HG02970 (cell line): ENCODE data around the gene THBD.

Source experiments
- ATAC-seq: cut with Tn5 transposase; IDR thresholded peaks from one replicate; pipeline ENCODE4 v1.9.1; 2021; ENCODE audit warnings: mild to moderate bottlenecking, moderate library complexity, moderate number of reproducible peaks; ENCODE audit not compliant: unreplicated experiment, low FRiP score

THBD gene

GRCh38 chr20:23063168-23063567 is 13.7 kb upstream of the THBD start:
- ATAC-seq: no peak

GRCh38 chr20:23062632-23063031 is 13.2 kb upstream of the THBD start:
- no peak for ATAC-seq

GRCh38 chr20:23061734-23062561 is 12.5 kb upstream of the THBD start:
- no peak for ATAC-seq

- no peak for ATAC-seq
These were observed 11.8 kb upstream of the THBD start for GRCh38 chr20:23061262-23061661.

GRCh38 chr20:23060629-23061028 is 11.2 kb upstream of the THBD start:
- ATAC-seq: no peak

- ATAC-seq: no peak
These were observed 10.4 kb upstream of the THBD start for GRCh38 chr20:23059846-23060245.

- no peak for ATAC-seq
These were observed 9.5 kb upstream of the THBD start for GRCh38 chr20:23059001-23059400.

GRCh38 chr20:23058240-23058639 is 8.8 kb upstream of the THBD start:
- ATAC-seq: no peak

- ATAC-seq: no peak
These were observed 3.4 kb upstream of the THBD start for GRCh38 chr20:23052904-23053303.

- ATAC-seq: no peak
These were observed 1.6 kb upstream of the THBD start for GRCh38 chr20:23050847-23051627.

GRCh38 chr20:23050076-23050838 is 785 bp upstream of the THBD start:
- no peak for ATAC-seq

GRCh38 chr20:23048283-23049200 is 930 bp downstream of the THBD start:
- ATAC-seq: no peak

- ATAC-seq: no peak
These were observed 1.7 kb downstream of the THBD start for GRCh38 chr20:23047738-23048214.

- no peak for ATAC-seq
These were observed 2.3 kb downstream of the THBD start for GRCh38 chr20:23047001-23047737.

GRCh38 chr20:23046431-23046830 is 3.0 kb downstream of the THBD start:
- no peak for ATAC-seq

- ATAC-seq: no peak
These were observed 6.1 kb downstream of the THBD start for GRCh38 chr20:23043376-23043775.

- ATAC-seq: no peak
These were observed 7.2 kb downstream of the THBD start for GRCh38 chr20:23042270-23042669.

GRCh38 chr20:23039885-23040508 is 9.5 kb downstream of the THBD start:
- ATAC-seq: no peak
